ENCODE results near the gene LIF. TPM values are rescaled to one million over a fixed set of nuclear protein-coding genes. Genes with fewer than 3 reads are reported as not detected.

Gene LIF
- polyA plus RNA-seq, 1 of the 3 experiments (the other 2 are of a cell fraction) = 24.6 TPM

- POLR2A ChIA-PET = no interaction called here
- Histone ChIP-seq H3K9me3 (no peaks in the 10 kb centered on the region), H3K4me2 (no peak overlapping the region), H3K4me1 (ENCODE audit: control insufficient read depth in 1 of 2, insufficient read depth in 2 of 2, low read depth in 1 of 2, low read length in 1 of 2) (peaks cover 25 to 34% of the 10 kb centered on the region in 2 experiments), H3K9ac (no peak overlapping the region), H3K27ac (ENCODE audit: low read depth in 2 of 2, low read length in 1 of 2) (peak overlapping the region in 1 of 2 experiments; percentile 27; a peak in 2 of 4 replicates), H3K9me2 (no peaks in the 10 kb centered on the region), H4K20me1 (ENCODE audit: insufficient read depth) (no peaks in the 10 kb centered on the region), H3K27me3 (ENCODE audit: insufficient read depth) (no peaks in the 10 kb centered on the region), H3K36me3 (replicated peaks in 1 of 2; ENCODE audit: control insufficient read depth in 1 of 2, insufficient read depth in 2 of 2, low read length in 1 of 2) (no peaks in the 10 kb centered on the region), H3K79me2 (ENCODE audit: insufficient read depth) (no peaks in the 10 kb centered on the region), H3F3A (replicated peaks; ENCODE audit: insufficient read depth) (peaks cover 17% of the 10 kb centered on the region), H2AFZ (ENCODE audit: low read depth) (no peak overlapping the region), H3K4me3 (ENCODE audit: low read depth in 2 of 2, low read length in 1 of 2) (no peak overlapping the region)
- peak; percentile 47 for DNase-seq
- CTCF ChIA-PET = interaction anchor here (0.9 kb wide), 1 partner anchor 67 kb away, joined by 3 read pairs; no protein-coding TSS in a partner anchor
- peak; percentile 22; the same call in 1 of the 2 replicates for TF ChIP-seq RCOR1 (IDR thresholded peaks at IDR 0.05; ENCODE audit: low read length)
- no peak for TF ChIP-seq POLR2AphosphoS5 (IDR thresholded peaks at IDR 0.05; ENCODE audit: low read depth, low read length)
- WGBS (ENCODE audit: low lambda C conversion rate) = 66% methylated on average over 8 of the region's 8 CpGs
These were observed 33.5 kb downstream of the LIF start for GRCh38 chr22:30212996-30213441.

GRCh38 chr22:30212363-30212995, 34.1 kb downstream of the LIF start:
- Histone ChIP-seq H3K4me2 (no peak overlapping the region), H2AFZ (ENCODE audit: low read depth) (no peak overlapping the region)

GRCh38 chr22:30211124-30211820, 35.3 kb downstream of the LIF start:
- no peaks in the 10 kb centered on the region for H3K9me3 ChIP-seq
- peaks cover 25 to 45% of the 10 kb centered on the region in 2 experiments for H3K4me1 ChIP-seq (ENCODE audit: control insufficient read depth in 1 of 2, insufficient read depth in 2 of 2, low read depth in 1 of 2, low read length in 1 of 2)
- WGBS (ENCODE audit: low lambda C conversion rate) = 94% methylated on average over 17 of the region's 18 CpGs
- peaks cover 31% of the 10 kb centered on the region for H3F3A ChIP-seq (replicated peaks; ENCODE audit: insufficient read depth)
- no peak overlapping the region for H2AFZ ChIP-seq (ENCODE audit: low read depth)
- ChIA-PET CTCF (interaction anchor here (1.2 kb wide), 1 partner anchor 176 kb away, joined by 4 read pairs; the partner anchor contains the start of gene RNF215), POLR2A (no interaction called here)
- H3K79me2 ChIP-seq (ENCODE audit: insufficient read depth) = no peaks in the 10 kb centered on the region
- no peak overlapping the region for H3K4me3 ChIP-seq (ENCODE audit: low read depth in 2 of 2, low read length in 1 of 2)
- DNase-seq = peak; percentile 24
- no peaks in the 10 kb centered on the region for H3K36me3 ChIP-seq (replicated peaks in 1 of 2; ENCODE audit: control insufficient read depth in 1 of 2, insufficient read depth in 2 of 2, low read length in 1 of 2)
- H3K4me2 ChIP-seq = no peak overlapping the region; the same call in 1 of the 2 replicates
- H3K9me2 ChIP-seq = no peaks in the 10 kb centered on the region
- H3K27me3 ChIP-seq (ENCODE audit: insufficient read depth) = no peaks in the 10 kb centered on the region
- peak overlapping the region; percentile 53; the same call in 1 of the 2 replicates for H3K9ac ChIP-seq
- H3K27ac ChIP-seq (ENCODE audit: low read depth in 2 of 2, low read length in 1 of 2) = peak overlapping the region in 1 of 2 experiments; percentile 94; a peak in 2 of 4 replicates
- no peaks in the 10 kb centered on the region for H4K20me1 ChIP-seq (ENCODE audit: insufficient read depth)
- no peak for TF ChIP-seq SMC3 (IDR thresholded peaks at IDR 0.05; ENCODE audit: low read depth, low read length)
- no peak for TF ChIP-seq RXRA (IDR thresholded peaks at IDR 0.05; ENCODE audit: borderline replicate concordance, low read depth)
- TF ChIP-seq SIN3A (IDR thresholded peaks at IDR 0.05; ENCODE audit: borderline replicate concordance, low read depth, low read length) = no peak
- TF ChIP-seq FOXJ3 (CRISPR knock-in tag; IDR thresholded peaks at IDR 0.05) = no peak
- no peak for TF ChIP-seq REST (IDR thresholded peaks at IDR 0.05; ENCODE audit: low read depth, low read length)
- no peak for TF ChIP-seq FOSL2 (IDR thresholded peaks at IDR 0.05; ENCODE audit: borderline replicate concordance, low read depth)
- no peak for TF ChIP-seq RAD21 (IDR thresholded peaks at IDR 0.05; ENCODE audit: low read length)
- no peak for TF ChIP-seq GATA2 (CRISPR knock-in tag; IDR thresholded peaks at IDR 0.05)
- no peak for TF ChIP-seq ELF1 (IDR thresholded peaks at IDR 0.05)
- TF ChIP-seq ZBTB33 (IDR thresholded peaks at IDR 0.05; ENCODE audit: borderline replicate concordance, low read depth) = no peak
- no peak for TF ChIP-seq TCF12 (IDR thresholded peaks at IDR 0.05)

More at GRCh38 chr22:30212363-30212995, 34.1 kb downstream of the LIF start:
- DNase-seq = peak; percentile 30
- ChIA-PET CTCF (interaction anchor here (0.9 to 1.2 kb wide), 2 partner anchors 68 to 175 kb away, joined by 3 to 4 read pairs; partner anchors contain the start of gene RNF215), POLR2A (no interaction called here)
- H3K27ac ChIP-seq (ENCODE audit: low read depth in 2 of 2, low read length in 1 of 2) = peak overlapping the region in 1 of 2 experiments; percentile 28; a peak in 2 of 4 replicates
- no peak overlapping the region for H3K4me3 ChIP-seq (ENCODE audit: low read depth in 2 of 2, low read length in 1 of 2)
- TF ChIP-seq SMC3 (IDR thresholded peaks at IDR 0.05; ENCODE audit: low read depth, low read length) (0 out of 2 replicates have a peak, but pooled peaks have one; percentile 5), RXRA (IDR thresholded peaks at IDR 0.05; ENCODE audit: borderline replicate concordance, low read depth) (0 out of 2 replicates have a peak, but pooled peaks have one; percentile 25), TEAD4 (IDR thresholded peaks at IDR 0.05; ENCODE audit: borderline replicate concordance, insufficient read depth) (no peak), NFIC (IDR thresholded peaks at IDR 0.05; ENCODE audit: borderline replicate concordance) (peak; percentile 28; the same call in 1 of the 2 replicates)
- no peaks in the 10 kb centered on the region for H3K27me3 ChIP-seq (ENCODE audit: insufficient read depth)
- H3K9me2 ChIP-seq = no peaks in the 10 kb centered on the region
- WGBS (ENCODE audit: low lambda C conversion rate) = 42% methylated on average over 5 of the region's 5 CpGs
- H3K4me1 ChIP-seq (ENCODE audit: control insufficient read depth in 1 of 2, insufficient read depth in 2 of 2, low read depth in 1 of 2, low read length in 1 of 2) = peaks cover 25 to 33% of the 10 kb centered on the region in 2 experiments
- H3K79me2 ChIP-seq (ENCODE audit: insufficient read depth) = no peaks in the 10 kb centered on the region
- peaks cover 21% of the 10 kb centered on the region for H3F3A ChIP-seq (replicated peaks; ENCODE audit: insufficient read depth)
- H4K20me1 ChIP-seq (ENCODE audit: insufficient read depth) = no peaks in the 10 kb centered on the region
- H3K9me3 ChIP-seq = no peaks in the 10 kb centered on the region
- H3K9ac ChIP-seq = no peak overlapping the region
- no peaks in the 10 kb centered on the region for H3K36me3 ChIP-seq (replicated peaks in 1 of 2; ENCODE audit: control insufficient read depth in 1 of 2, insufficient read depth in 2 of 2, low read length in 1 of 2)

Data from SK-N-SH (cell line).